HEK293 (cell line): ENCODE measurements around the gene PCGF1.

ENCODE experiments used
- CTCF ChIA-PET: fragments of 350-600 bp; formaldehyde crosslinking; extraction: SDS; loops from one replicate; lab custom pipeline; 2021; ENCODE audit warnings: antibody characterized with exemption; lab: Yijun Ruan, JAX
- POLR2A ChIA-PET: fragments of 300-600 bp; formaldehyde crosslinking; extraction: SDS; loops from one replicate; lab custom pipeline; 2020; ENCODE audit warnings: antibody characterized with exemption, inconsistent platforms; lab: Yijun Ruan, JAX
- H3K27ac ChIP-seq: fragments of 200-500 bp; sonication (Bioruptor generic); 2 replicates; pipeline ENCODE4 v1.5.1; 2014; ENCODE audit warnings: low read depth, low read length, control low read depth, inconsistent platforms; ENCODE audit errors: extremely low read depth
- H3K36me3 ChIP-seq, 2 experiments: fragments of 200-500 bp in 1 of 2; sonication (Bioruptor generic) in 1 of 2; 1 replicate in 1 of 2; 2 replicates in 1 of 2; pipeline ENCODE4 v1.5.1; 2014 to 2017; ENCODE audit warnings: inconsistent platforms in 2 of 2, low read length in 2 of 2; ENCODE audit not compliant: control insufficient read depth in 2 of 2, insufficient read depth in 1 of 2
- H3K4me1 ChIP-seq: fragments of 200-500 bp; sonication (Bioruptor generic); 2 replicates; pipeline ENCODE4 v1.5.1; 2014; ENCODE audit warnings: mild to moderate bottlenecking, low read length, inconsistent platforms; ENCODE audit not compliant: control insufficient read depth, insufficient read depth
- H3K4me3 ChIP-seq: 2 replicates; pipeline ENCODE4 v1.5.1; 2011; ENCODE audit warnings: low read depth, mild to moderate bottlenecking, control low read depth, low read length, moderate library complexity
- H3K9me3 ChIP-seq: fragments of 200-500 bp; sonication (Bioruptor generic); 2 replicates; pipeline ENCODE4 v1.5.1; 2014; ENCODE audit warnings: low read depth, low read length, inconsistent platforms; ENCODE audit not compliant: control insufficient read depth, insufficient read depth
- GFI1B ChIP-seq: fragments of 450-650 bp; formaldehyde crosslinking; IDR thresholded peaks from 2 replicates; pipeline ENCODE4 v1.5.1; 2016; ENCODE audit warnings: missing biosample characterization, missing genetic modification characterization
- SCRT1 ChIP-seq: fragments of 450-650 bp; formaldehyde crosslinking; IDR thresholded peaks from 2 replicates; pipeline ENCODE4 v1.5.1; 2016; ENCODE audit warnings: missing biosample characterization, missing genetic modification characterization, borderline replicate concordance
- ZBTB7A ChIP-seq: fragments of 450-650 bp; formaldehyde crosslinking; IDR thresholded peaks from 2 replicates; pipeline ENCODE4 v1.5.1; 2016; ENCODE audit warnings: low read depth, missing biosample characterization, missing genetic modification characterization
- ZFP37 ChIP-seq: fragments of 450-650 bp; formaldehyde crosslinking; IDR thresholded peaks from 2 replicates; pipeline ENCODE4 v1.5.1; 2016; ENCODE audit warnings: missing biosample characterization, missing genetic modification characterization
- ZNF112 ChIP-seq: fragments of 450-650 bp; formaldehyde crosslinking; IDR thresholded peaks from 2 replicates; pipeline ENCODE4 v1.5.0; 2017; ENCODE audit warnings: missing biosample characterization, missing genetic modification characterization
- ZNF114 ChIP-seq: fragments of 450-650 bp; formaldehyde crosslinking; IDR thresholded peaks from 2 replicates; pipeline ENCODE4 v1.5.0; 2017; ENCODE audit warnings: missing biosample characterization, missing genetic modification characterization
- ZNF155 ChIP-seq: fragments of 450-650 bp; formaldehyde crosslinking; IDR thresholded peaks from 2 replicates; pipeline ENCODE4 v1.5.1; 2016; ENCODE audit warnings: missing biosample characterization, missing genetic modification characterization
- ZNF2 ChIP-seq: fragments of 450-650 bp; formaldehyde crosslinking; IDR thresholded peaks from 2 replicates; pipeline ENCODE4 v1.5.1; 2016; ENCODE audit warnings: missing biosample characterization, missing genetic modification characterization
- ZNF416 ChIP-seq: fragments of 450-650 bp; formaldehyde crosslinking; IDR thresholded peaks from 2 replicates; pipeline ENCODE4 v1.5.1; 2016; ENCODE audit warnings: missing biosample characterization, missing genetic modification characterization
- ZNF48 ChIP-seq: fragments of 450-650 bp; formaldehyde crosslinking; IDR thresholded peaks from 2 replicates; pipeline ENCODE4 v1.5.1; 2016; ENCODE audit warnings: missing biosample characterization, missing genetic modification characterization
- ZNF558 ChIP-seq: fragments of 450-650 bp; formaldehyde crosslinking; IDR thresholded peaks from 2 replicates; pipeline ENCODE4 v1.5.1; 2016; ENCODE audit warnings: missing biosample characterization, missing genetic modification characterization
- ZNF677 ChIP-seq: fragments of 450-650 bp; IDR thresholded peaks from 2 replicates; pipeline ENCODE4 v1.5.0; 2018; ENCODE audit warnings: missing biosample characterization, mild to moderate bottlenecking, missing genetic modification characterization, moderate library complexity
- ZNF747 ChIP-seq: fragments of 450-650 bp; formaldehyde crosslinking; IDR thresholded peaks from 2 replicates; pipeline ENCODE4 v1.5.1; 2016; ENCODE audit warnings: missing biosample characterization, missing genetic modification characterization
- TF ChIP-seq, protein P1 (sequence below): fragments of 450-650 bp; IDR thresholded peaks from 2 replicates; pipeline ENCODE4 v1.5.1; 2018; ENCODE audit warnings: missing biosample characterization, mild to moderate bottlenecking, missing genetic modification characterization

PCGF1 gene

GRCh38 chr2:74514368-74515270 lies 7.1 kb upstream of the PCGF1 start, which contains the start of gene TLX2:
Gene TLX2, plus strand, starts transcription at chr2:74514450. Its CDS starts 357 bp downstream, at chr2:74514807.
- ChIA-PET POLR2A (interaction anchor here (0.9 to 1.0 kb wide), 2 partner anchors 11 to 15 kb away, joined by 3 to 4 read pairs; partner anchors contain the start of genes AUP1, DQX1 and HTRA2), CTCF (no interaction called here)
- Histone ChIP-seq H3K36me3 (no peaks in the 10 kb centered on the region), H3K9me3 (no peaks in the 10 kb centered on the region), H3K27ac (no peak within 1 kb of the TSS), H3K4me3 (peak within 1 kb of the TSS; percentile 26), H3K4me1 (no peaks in the 10 kb centered on the region)
- TF ChIP-seq ZNF677 (tag by site-specific recombination) = no peak
- TF ChIP-seq ZNF747 (tag by site-specific recombination) = no peak
- no peak for TF ChIP-seq ZNF114 (tag by site-specific recombination)
- TF ChIP-seq ZNF112 (tag by site-specific recombination) = no peak
- no peak for TF ChIP-seq SCRT1
- TF ChIP-seq ZNF416 = no peak
- TF ChIP-seq ZFP37 = no peak
- no peak for TF ChIP-seq ZNF2 (tag by site-specific recombination)
- TF ChIP-seq GFI1B (tag by site-specific recombination) = no peak
- no peak for TF ChIP-seq ZNF48 (tag by site-specific recombination)
- TF ChIP-seq ZBTB7A (tag by site-specific recombination) = no peak
- TF ChIP-seq ZNF558 (tag by site-specific recombination) = no peak

GRCh38 chr2:74513605-74514367 lies 6.3 kb upstream of the PCGF1 start:
- ChIA-PET CTCF (no interaction called here), POLR2A (no interaction called here)
- no peak overlapping the region for H3K27ac ChIP-seq
- no peak for TF ChIP-seq ZBTB7A (tag by site-specific recombination)
- H3K4me3 ChIP-seq = peak overlapping the region; percentile 26
- no peaks in the 10 kb centered on the region for H3K36me3 ChIP-seq
- H3K4me1 ChIP-seq = no peaks in the 10 kb centered on the region
- no peaks in the 10 kb centered on the region for H3K9me3 ChIP-seq

- TF ChIP-seq, protein P1, sequence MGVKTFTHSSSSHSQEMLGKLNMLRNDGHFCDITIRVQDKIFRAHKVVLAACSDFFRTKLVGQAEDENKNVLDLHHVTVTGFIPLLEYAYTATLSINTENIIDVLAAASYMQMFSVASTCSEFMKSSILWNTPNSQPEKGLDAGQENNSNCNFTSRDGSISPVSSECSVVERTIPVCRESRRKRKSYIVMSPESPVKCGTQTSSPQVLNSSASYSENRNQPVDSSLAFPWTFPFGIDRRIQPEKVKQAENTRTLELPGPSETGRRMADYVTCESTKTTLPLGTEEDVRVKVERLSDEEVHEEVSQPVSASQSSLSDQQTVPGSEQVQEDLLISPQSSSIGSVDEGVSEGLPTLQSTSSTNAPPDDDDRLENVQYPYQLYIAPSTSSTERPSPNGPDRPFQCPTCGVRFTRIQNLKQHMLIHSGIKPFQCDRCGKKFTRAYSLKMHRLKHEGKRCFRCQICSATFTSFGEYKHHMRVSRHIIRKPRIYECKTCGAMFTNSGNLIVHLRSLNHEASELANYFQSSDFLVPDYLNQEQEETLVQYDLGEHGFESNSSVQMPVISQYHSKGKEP (tag by site-specific recombination) = no peak
- no peak for TF ChIP-seq ZNF155
- Histone ChIP-seq H3K4me3 (no peak overlapping the region), H3K27ac (no peak overlapping the region), H3K36me3 (no peaks in the 10 kb centered on the region), H3K4me1 (peaks cover 4% of the 10 kb centered on the region; the same call in 1 of the 2 replicates), H3K9me3 (no peaks in the 10 kb centered on the region)
- ChIA-PET POLR2A (no interaction called here), CTCF (no interaction called here)
Observed at GRCh38 chr2:74512744-74513604, 5.5 kb upstream of the PCGF1 start.
